Endothelial cell (in vitro differentiated cells): Measurements from ENCODE around the gene KCNAB1. TPM values are rescaled to one million over a fixed set of nuclear protein-coding genes. Genes with fewer than 3 reads are reported as not detected.

Source experiments
- DNase-seq: peaks from one replicate; pipeline ENCODE4 v3.0.0; 2021; ENCODE audit warnings: low spot score
- H3K27ac Mint-ChIP-seq: one replicate; pipeline ENCODE4 v1.8.0; 2021; ENCODE audit warnings: mixed read lengths, inconsistent platforms; ENCODE audit not compliant: unreplicated experiment
- H3K27me3 Mint-ChIP-seq: one replicate; pipeline ENCODE4 v1.8.0; 2021; ENCODE audit warnings: mild to moderate bottlenecking, moderate library complexity, mixed read lengths, inconsistent platforms; ENCODE audit not compliant: unreplicated experiment
- H3K36me3 Mint-ChIP-seq: one replicate; pipeline ENCODE4 v1.8.0; 2021; ENCODE audit warnings: mild to moderate bottlenecking, low read depth, mixed read lengths, inconsistent platforms; ENCODE audit not compliant: unreplicated experiment
- H3K4me1 Mint-ChIP-seq: one replicate; pipeline ENCODE4 v1.8.0; 2021; ENCODE audit warnings: mild to moderate bottlenecking, mixed read lengths, inconsistent platforms; ENCODE audit not compliant: unreplicated experiment
- H3K4me3 Mint-ChIP-seq: one replicate; pipeline ENCODE4 v1.8.0; 2021; ENCODE audit warnings: mild to moderate bottlenecking, mixed read lengths, inconsistent platforms; ENCODE audit not compliant: unreplicated experiment
- H3K9me3 Mint-ChIP-seq: one replicate; pipeline ENCODE4 v1.8.0; 2021; ENCODE audit warnings: mixed read lengths, inconsistent platforms; ENCODE audit not compliant: unreplicated experiment
- CTCF ChIP-seq: fragments of 200-600 bp; sonication (generic); IDR thresholded peaks from one replicate; pipeline ENCODE4 v1.5.0; 2021; ENCODE audit warnings: antibody characterized with exemption; ENCODE audit not compliant: unreplicated experiment
- total RNA-seq: library from RNA; stranded (reverse); fragmentation: NEBNext Ultra II Directional; extraction: Animal tissue kit (Norgen Biotek cat#: 25700); gene quantifications from one replicate; pipeline ENCODE4 v1.2.1, GENCODE V29; 2021; ENCODE audit not compliant: unreplicated experiment

The KCNAB1 gene
- total RNA-seq, 1 donor from 2014 or later: not detected

- H3K4me3 Mint-ChIP-seq: no peak overlapping the region
- DNase-seq: no peak
- no peaks in the 10 kb centered on the region for H3K9me3 Mint-ChIP-seq
- H3K27me3 Mint-ChIP-seq: no peaks in the 10 kb centered on the region
- H3K4me1 Mint-ChIP-seq: peaks cover 15% of the 10 kb centered on the region
- no peaks in the 10 kb centered on the region for H3K36me3 Mint-ChIP-seq
- no peak overlapping the region for H3K27ac Mint-ChIP-seq
- no peak for TF ChIP-seq CTCF
These were observed 28.1 kb downstream of the KCNAB1 start for GRCh38 chr3:156148345-156148945.

GRCh38 chr3:156148946-156149381, 28.6 kb downstream of the KCNAB1 start:
- H3K27me3 Mint-ChIP-seq: no peaks in the 10 kb centered on the region
- H3K9me3 Mint-ChIP-seq: no peaks in the 10 kb centered on the region
- H3K36me3 Mint-ChIP-seq: no peaks in the 10 kb centered on the region
- H3K4me3 Mint-ChIP-seq: no peak overlapping the region
- peaks cover 15% of the 10 kb centered on the region for H3K4me1 Mint-ChIP-seq
- TF ChIP-seq CTCF: no peak
- no peak for DNase-seq
- no peak overlapping the region for H3K27ac Mint-ChIP-seq

DNA sequence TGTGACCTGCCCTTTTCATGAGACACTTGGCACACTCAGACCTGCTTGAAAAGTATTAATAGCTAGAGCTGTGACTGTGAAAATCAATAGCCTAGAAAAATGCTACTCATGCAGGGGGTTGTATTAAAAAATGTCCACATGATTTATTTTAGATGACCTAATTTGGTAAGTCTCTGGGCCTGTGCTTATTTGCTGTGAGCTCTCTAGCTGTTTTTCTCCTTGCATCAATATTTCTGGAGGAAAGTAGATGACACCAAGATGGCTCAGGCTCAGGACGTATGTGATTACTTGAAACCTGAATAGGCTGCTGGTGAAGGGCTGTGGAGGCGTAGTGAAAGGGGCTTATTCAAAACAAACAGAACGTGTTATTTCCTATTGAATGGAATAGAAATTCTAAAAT, 29.5 kb downstream of the KCNAB1 start:
- Mint-ChIP-seq H3K9me3 (no peaks in the 10 kb centered on the region), H3K27me3 (no peaks in the 10 kb centered on the region), H3K4me1 (peaks cover 15% of the 10 kb centered on the region), H3K36me3 (no peaks in the 10 kb centered on the region), H3K4me3 (no peak overlapping the region), H3K27ac (peak overlapping the region; percentile 62)
- no peak for DNase-seq
- no peak for TF ChIP-seq CTCF

- Mint-ChIP-seq H3K4me3 (no peak overlapping the region), H3K27me3 (no peaks in the 10 kb centered on the region), H3K27ac (no peak overlapping the region), H3K9me3 (no peaks in the 10 kb centered on the region), H3K36me3 (no peaks in the 10 kb centered on the region), H3K4me1 (peaks cover 15% of the 10 kb centered on the region)
- peak; percentile 87 for TF ChIP-seq CTCF
- peak; percentile 55 for DNase-seq
These were observed 30.2 kb downstream of the KCNAB1 start for GRCh38 chr3:156150434-156151066.

DNA sequence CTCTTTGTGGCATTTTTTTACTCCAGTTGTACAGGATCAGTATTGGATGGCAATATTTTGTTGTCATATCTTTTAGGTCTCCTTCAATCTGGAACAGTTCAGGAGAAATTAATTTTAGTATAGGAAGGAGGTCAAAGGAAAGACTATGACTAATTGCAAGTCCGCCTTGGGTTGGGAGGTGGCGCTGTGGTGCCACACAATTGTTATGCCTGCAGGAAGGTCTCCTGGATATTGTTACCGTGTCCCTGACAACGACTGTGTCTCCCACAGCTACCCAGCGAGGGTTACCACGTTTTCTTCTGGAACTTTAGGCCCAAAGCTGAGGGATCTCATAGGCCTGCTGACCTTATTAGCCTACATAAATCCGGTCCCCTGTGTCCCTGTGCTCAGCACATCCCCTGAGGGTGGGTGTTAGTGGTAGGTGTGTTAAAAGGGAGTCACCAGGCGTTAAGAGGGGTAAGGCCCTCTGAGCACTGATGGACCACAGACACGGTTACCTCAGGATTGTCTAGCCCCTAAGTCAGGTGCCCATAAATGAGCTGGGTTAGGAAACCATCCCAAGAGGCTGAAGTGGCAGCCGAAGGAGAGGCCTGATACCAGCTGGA, 31.5 kb downstream of the KCNAB1 start:
- H3K27ac Mint-ChIP-seq: peak overlapping the region; percentile 59
- TF ChIP-seq CTCF: peak; percentile 87
- peak; percentile 76 for DNase-seq
- no peak overlapping the region for H3K4me3 Mint-ChIP-seq
- no peaks in the 10 kb centered on the region for H3K9me3 Mint-ChIP-seq
- no peaks in the 10 kb centered on the region for H3K36me3 Mint-ChIP-seq
- no peaks in the 10 kb centered on the region for H3K27me3 Mint-ChIP-seq
- H3K4me1 Mint-ChIP-seq: peaks cover 15% of the 10 kb centered on the region
